Measurements from ENCODE around the gene ERCC6L2. TPM values are rescaled to one million over a fixed set of nuclear protein-coding genes. Genes with fewer than 3 reads are reported as not detected.
A peak's percentile ranks its signal among the peaks of the same experiment; 100 is the strongest.

Gene ERCC6L2
- total RNA-seq, 4 donors from 2014 or later, result 62.4 to 199 (median 101) TPM

- H3K36me3 ChIP-seq, result peaks cover 0 to 21% (median 0%) of the 10 kb centered on the region in 3 donors
- no peaks in the 10 kb centered on the region for H3K4me1 ChIP-seq
- no peak overlapping the region for H3K27ac ChIP-seq
- H3K4me3 ChIP-seq, result no peak overlapping the region
- DNase-seq, result no peak
- H3K9me3 ChIP-seq, result no peaks in the 10 kb centered on the region
- TF ChIP-seq, protein P1, sequence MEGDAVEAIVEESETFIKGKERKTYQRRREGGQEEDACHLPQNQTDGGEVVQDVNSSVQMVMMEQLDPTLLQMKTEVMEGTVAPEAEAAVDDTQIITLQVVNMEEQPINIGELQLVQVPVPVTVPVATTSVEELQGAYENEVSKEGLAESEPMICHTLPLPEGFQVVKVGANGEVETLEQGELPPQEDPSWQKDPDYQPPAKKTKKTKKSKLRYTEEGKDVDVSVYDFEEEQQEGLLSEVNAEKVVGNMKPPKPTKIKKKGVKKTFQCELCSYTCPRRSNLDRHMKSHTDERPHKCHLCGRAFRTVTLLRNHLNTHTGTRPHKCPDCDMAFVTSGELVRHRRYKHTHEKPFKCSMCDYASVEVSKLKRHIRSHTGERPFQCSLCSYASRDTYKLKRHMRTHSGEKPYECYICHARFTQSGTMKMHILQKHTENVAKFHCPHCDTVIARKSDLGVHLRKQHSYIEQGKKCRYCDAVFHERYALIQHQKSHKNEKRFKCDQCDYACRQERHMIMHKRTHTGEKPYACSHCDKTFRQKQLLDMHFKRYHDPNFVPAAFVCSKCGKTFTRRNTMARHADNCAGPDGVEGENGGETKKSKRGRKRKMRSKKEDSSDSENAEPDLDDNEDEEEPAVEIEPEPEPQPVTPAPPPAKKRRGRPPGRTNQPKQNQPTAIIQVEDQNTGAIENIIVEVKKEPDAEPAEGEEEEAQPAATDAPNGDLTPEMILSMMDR (IDR thresholded peaks at IDR 0.05), result no peak
- TF ChIP-seq POLR2A (IDR thresholded peaks at IDR 0.05), result no peak
- H3K27me3 ChIP-seq, result no peaks in the 10 kb centered on the region
Measured at GRCh38 chr9:95912773-95913172, 37.3 kb downstream of the ERCC6L2 start.

DNA sequence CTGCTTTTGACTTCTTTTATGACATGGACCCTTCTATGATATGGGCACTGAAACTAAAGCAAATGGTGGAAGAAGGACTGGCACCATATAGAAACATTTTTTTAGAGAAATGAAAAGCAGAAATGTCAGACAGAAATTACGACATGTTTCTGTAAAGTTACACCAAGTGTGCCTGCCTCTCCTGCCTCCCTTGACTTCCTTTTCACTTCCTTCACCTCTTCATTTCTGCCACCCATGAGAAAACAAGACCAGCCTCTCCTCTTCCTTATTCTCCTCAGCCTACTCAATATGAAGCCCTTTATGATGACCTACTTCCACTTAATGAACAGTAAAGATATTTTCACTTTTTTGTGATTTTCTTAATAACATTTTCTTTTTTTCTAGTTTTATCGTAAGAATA, 44.5 kb downstream of the ERCC6L2 start:
- no peak for TF ChIP-seq POLR2A (IDR thresholded peaks at IDR 0.05)
- TF ChIP-seq, protein P1 (IDR thresholded peaks at IDR 0.05), result no peak
- no peak for DNase-seq
- peaks cover 0 to 52% (median 0%) of the 10 kb centered on the region in 3 donors for H3K36me3 ChIP-seq
- H3K4me3 ChIP-seq, result no peak overlapping the region
- H3K4me1 ChIP-seq, result no peaks in the 10 kb centered on the region
- H3K9me3 ChIP-seq, result no peaks in the 10 kb centered on the region
- no peaks in the 10 kb centered on the region for H3K27me3 ChIP-seq
- no peak overlapping the region for H3K27ac ChIP-seq

DNA sequence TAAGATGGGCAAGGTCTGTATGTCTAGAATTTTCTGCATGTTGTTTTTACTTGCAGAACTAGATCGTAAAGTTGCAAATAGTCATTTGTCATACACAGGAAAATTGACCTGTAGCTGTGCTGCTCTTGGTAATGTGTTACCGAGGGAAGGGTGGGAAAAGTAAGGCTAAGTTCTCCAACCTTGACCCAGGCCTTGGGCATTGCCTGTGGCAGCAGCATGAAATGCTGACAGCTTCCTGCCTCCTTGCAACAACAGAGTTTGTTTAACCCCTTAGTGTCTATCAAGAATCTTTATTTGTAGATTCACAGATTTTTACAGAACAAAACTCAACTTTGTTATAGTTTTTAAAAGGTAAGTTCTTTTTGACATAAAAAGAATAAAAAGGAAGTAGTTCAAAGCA, 48.3 kb downstream of the ERCC6L2 start:
- Histone ChIP-seq H3K4me3 (peak overlapping the region in 1 of 4 donors; percentile 3), H3K27ac (peak overlapping the region in 2 of 4 donors; percentile 6 to 24), H3K9me3 (no peaks in the 10 kb centered on the region), H3K36me3 (peaks cover 0 to 31% (median 0%) of the 10 kb centered on the region in 3 donors), H3K4me1 (no peaks in the 10 kb centered on the region), H3K27me3 (no peaks in the 10 kb centered on the region)
- TF ChIP-seq POLR2A (IDR thresholded peaks at IDR 0.05), result no peak
- TF ChIP-seq, protein P1 (IDR thresholded peaks at IDR 0.05), result no peak
- DNase-seq, result no peak

DNA sequence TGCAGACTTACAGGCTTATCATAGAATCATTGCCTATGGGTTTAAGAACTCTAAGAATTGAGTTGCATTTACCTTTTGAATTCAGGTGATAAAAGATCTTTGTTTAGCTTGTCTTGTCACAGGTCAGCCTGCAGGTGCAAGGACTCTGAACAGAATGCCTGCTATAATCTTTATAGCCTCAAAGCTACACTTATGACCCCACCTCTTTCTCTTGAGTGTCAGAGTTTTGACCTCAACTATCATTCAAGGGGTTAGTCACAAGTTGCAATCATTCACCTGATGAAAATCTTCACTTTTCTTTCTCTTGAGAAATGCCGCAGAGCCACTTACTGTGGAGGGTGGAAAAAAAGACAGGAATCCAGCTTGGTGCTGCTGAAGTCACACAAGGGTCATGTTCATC, 49.5 kb downstream of the ERCC6L2 start:
- H3K36me3 ChIP-seq, result peaks cover 0 to 37% (median 0%) of the 10 kb centered on the region in 3 donors
- DNase-seq, result peak in 1 of 3 donors; percentile 48
- no peaks in the 10 kb centered on the region for H3K4me1 ChIP-seq
- H3K27me3 ChIP-seq, result no peaks in the 10 kb centered on the region
- peak overlapping the region in 1 of 4 donors; percentile 3 for H3K4me3 ChIP-seq
- no peak for TF ChIP-seq POLR2A (IDR thresholded peaks at IDR 0.05)
- TF ChIP-seq, protein P1 (IDR thresholded peaks at IDR 0.05), result peak in 3 of 6 experiments; percentile 43 to 46 (median 45)
- H3K27ac ChIP-seq, result peak overlapping the region in 2 of 4 donors; percentile 24 to 42
- H3K9me3 ChIP-seq, result no peaks in the 10 kb centered on the region

DNA sequence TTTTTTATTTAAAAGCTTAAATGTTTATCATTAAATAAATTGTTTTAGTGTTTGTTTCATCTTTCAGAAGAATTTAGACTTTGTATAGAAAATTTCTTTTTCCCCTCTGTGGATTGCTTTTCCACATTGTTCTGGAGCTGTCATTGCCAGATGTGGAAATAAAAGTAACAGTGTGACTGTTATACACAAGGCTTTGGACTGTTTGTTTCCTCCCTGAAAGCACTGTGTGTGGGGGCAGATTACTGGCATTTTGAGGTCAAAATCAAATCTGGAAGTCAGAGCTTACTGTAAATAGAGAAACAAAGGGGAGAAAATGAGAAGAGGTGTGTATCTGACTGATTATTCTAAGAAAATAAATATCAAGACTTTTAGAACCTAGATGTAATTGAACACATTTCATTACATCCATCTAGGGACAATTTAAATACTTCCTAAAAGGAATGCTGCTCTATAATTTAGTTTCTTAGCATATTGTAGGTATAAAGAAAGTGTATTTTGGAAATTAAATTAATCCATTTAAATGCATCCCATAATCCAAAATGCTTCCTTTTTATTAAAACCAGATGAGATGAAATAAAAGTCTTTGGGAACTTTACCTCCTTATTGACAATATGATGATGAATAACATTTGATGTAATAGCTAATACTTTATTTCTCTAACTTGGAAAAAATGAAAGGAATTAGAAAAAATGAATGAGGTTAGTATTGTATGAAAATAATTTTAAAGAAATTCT, 51.9 kb downstream of the ERCC6L2 start:
- DNase-seq, result no peak
- no peak for TF ChIP-seq POLR2A (IDR thresholded peaks at IDR 0.05)
- TF ChIP-seq, protein P1 (IDR thresholded peaks at IDR 0.05), result no peak
- H3K4me1 ChIP-seq, result no peaks in the 10 kb centered on the region
- no peaks in the 10 kb centered on the region for H3K9me3 ChIP-seq
- H3K27ac ChIP-seq, result no peak overlapping the region
- H3K27me3 ChIP-seq, result no peaks in the 10 kb centered on the region
- no peak overlapping the region for H3K4me3 ChIP-seq
- peaks cover 0 to 34% (median 0%) of the 10 kb centered on the region in 3 donors for H3K36me3 ChIP-seq

Measured in Peyer's patch (tissue), 4 donors.